Epidermal melanocyte (primary cell): ENCODE results near the gene PPP1R15A.
"Not testable (repeated sequence)": the region's sequence is repeated elsewhere in the genome, so short reads cannot be mapped to it uniquely, and the experiment has no call there.

ENCODE experiments used
- DNase-seq: peaks from one replicate; pipeline ENCODE4 v3.0.0; 2011; ENCODE audit warnings: low spot score; ENCODE audit not compliant: insufficient read length

PPP1R15A gene

GRCh38 chr19:48914181-48914580 lies 42.0 kb downstream of the PPP1R15A start:
- DNase-seq, result no peak

GRCh38 chr19:48915757-48916156 lies 43.5 kb downstream of the PPP1R15A start:
- no peak for DNase-seq

- no peak for DNase-seq
These were observed 45.9 kb downstream of the PPP1R15A start for GRCh38 chr19:48918071-48918470.

- no peak for DNase-seq
These were observed 46.6 kb downstream of the PPP1R15A start for GRCh38 chr19:48918801-48919247.

- DNase-seq, result not testable (repeated sequence)
These were observed 47.0 kb downstream of the PPP1R15A start for GRCh38 chr19:48919271-48919670.

- no peak for DNase-seq
These were observed 48.7 kb downstream of the PPP1R15A start for GRCh38 chr19:48920949-48921348.

- no peak for DNase-seq
These were observed 49.7 kb downstream of the PPP1R15A start for GRCh38 chr19:48921721-48922500.

- no peak for DNase-seq
These were observed 50.6 kb downstream of the PPP1R15A start for GRCh38 chr19:48922548-48923490.

GRCh38 chr19:48925240-48925843 lies 53.1 kb downstream of the PPP1R15A start:
- DNase-seq, result no peak
